ENCODE data around the gene ZMYND8.

DNA sequence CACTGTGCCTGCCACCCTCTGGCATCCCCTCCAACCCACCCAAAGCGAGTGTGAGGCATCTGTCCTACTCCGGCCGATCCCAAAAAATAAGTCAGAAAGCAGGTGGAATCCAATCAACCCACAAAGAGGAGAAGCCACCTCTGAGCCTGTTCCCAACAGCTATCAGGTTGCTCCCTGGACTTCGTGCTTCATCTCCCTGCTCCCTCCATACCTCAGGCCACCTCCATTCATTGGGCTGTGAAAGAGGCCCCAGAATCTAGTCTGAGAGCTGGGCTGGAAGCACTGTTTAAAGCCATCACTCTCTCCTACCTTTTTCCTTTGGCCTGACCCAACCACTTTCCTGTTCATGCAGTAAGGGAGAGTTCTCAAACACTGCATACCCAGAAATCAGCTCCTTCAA is 106.1 kb downstream of the ZMYND8 start:
- TF ChIP-seq, protein P1, sequence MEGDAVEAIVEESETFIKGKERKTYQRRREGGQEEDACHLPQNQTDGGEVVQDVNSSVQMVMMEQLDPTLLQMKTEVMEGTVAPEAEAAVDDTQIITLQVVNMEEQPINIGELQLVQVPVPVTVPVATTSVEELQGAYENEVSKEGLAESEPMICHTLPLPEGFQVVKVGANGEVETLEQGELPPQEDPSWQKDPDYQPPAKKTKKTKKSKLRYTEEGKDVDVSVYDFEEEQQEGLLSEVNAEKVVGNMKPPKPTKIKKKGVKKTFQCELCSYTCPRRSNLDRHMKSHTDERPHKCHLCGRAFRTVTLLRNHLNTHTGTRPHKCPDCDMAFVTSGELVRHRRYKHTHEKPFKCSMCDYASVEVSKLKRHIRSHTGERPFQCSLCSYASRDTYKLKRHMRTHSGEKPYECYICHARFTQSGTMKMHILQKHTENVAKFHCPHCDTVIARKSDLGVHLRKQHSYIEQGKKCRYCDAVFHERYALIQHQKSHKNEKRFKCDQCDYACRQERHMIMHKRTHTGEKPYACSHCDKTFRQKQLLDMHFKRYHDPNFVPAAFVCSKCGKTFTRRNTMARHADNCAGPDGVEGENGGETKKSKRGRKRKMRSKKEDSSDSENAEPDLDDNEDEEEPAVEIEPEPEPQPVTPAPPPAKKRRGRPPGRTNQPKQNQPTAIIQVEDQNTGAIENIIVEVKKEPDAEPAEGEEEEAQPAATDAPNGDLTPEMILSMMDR (IDR thresholded peaks at IDR 0.05; ENCODE audit: extremely low read depth in 1 of 2, insufficient read depth in 1 of 2, low read depth in 1 of 2, low read length in 2 of 2), result no peak
- no peak for TF ChIP-seq MYC (IDR thresholded peaks at IDR 0.05; ENCODE audit: low read depth, low read length)
- no peak for TF ChIP-seq POLR2AphosphoS5 (IDR thresholded peaks at IDR 0.05; ENCODE audit: insufficient read depth, low read depth, low read length)
- TF ChIP-seq EZH2 (IDR thresholded peaks at IDR 0.05; ENCODE audit: borderline replicate concordance, low read depth, low read length, severe bottlenecking), result no peak
- no peak for TF ChIP-seq JUN (IDR thresholded peaks at IDR 0.05; ENCODE audit: borderline replicate concordance, insufficient read depth, insufficient read length, low read depth)
- TF ChIP-seq POLR2A (IDR thresholded peaks at IDR 0.05; ENCODE audit: low read depth, low read length), result no peak
- TF ChIP-seq, protein P2, sequence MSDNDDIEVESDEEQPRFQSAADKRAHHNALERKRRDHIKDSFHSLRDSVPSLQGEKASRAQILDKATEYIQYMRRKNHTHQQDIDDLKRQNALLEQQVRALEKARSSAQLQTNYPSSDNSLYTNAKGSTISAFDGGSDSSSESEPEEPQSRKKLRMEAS (IDR thresholded peaks at IDR 0.05; ENCODE audit: insufficient read depth, insufficient read length), result no peak

All from endothelial cell of umbilical vein (primary cell).